Body of pancreas (tissue), 4 donors: ENCODE results near the gene COL4A2. TPM values are rescaled to one million over a fixed set of nuclear protein-coding genes. Genes with fewer than 3 reads are reported as not detected.

Experiments
- ATAC-seq: fragments of 150-250 bp; one replicate; pipeline ENCODE4 v1.9.1; 2016
- DNase-seq, 4 donors: peaks; one replicate each; pipeline ENCODE4 v3.0.0-alpha.2; 2019
- H3K27ac ChIP-seq, 4 donors: fragments of 200-600 bp; sonication (generic); 1 replicate in 3 of 4; 2 replicates in 1 of 4; pipeline versions ENCODE4 v1.5.1 to v1.6.1; 2016 to 2019; ENCODE audit warnings: mild to moderate bottlenecking in 1 of 4, mixed read lengths in 1 of 4, moderate library complexity in 1 of 4
- H3K27me3 ChIP-seq, 2 donors: fragments of 200-600 bp; sonication (generic); one replicate each; pipeline ENCODE4 v1.6.0; 2016; ENCODE audit warnings: mild to moderate bottlenecking in 1 of 2
- H3K36me3 ChIP-seq, 2 donors: fragments of 200-600 bp; sonication (generic); replicated peaks in 1 of 2; 2 replicates each; pipeline ENCODE4 v1.5.1; 2016; ENCODE audit warnings: low read depth in 2 of 2; ENCODE audit not compliant: insufficient read depth in 1 of 2
- H3K4me1 ChIP-seq: fragments of 200-600 bp; sonication (generic); one replicate; pipeline ENCODE4 v1.6.0; 2016
- H3K4me3 ChIP-seq, 2 donors: fragments of 200-600 bp; sonication (generic); 1 replicate in 1 of 2; 2 replicates in 1 of 2; pipeline ENCODE4 v1.5.1; 2016 to 2019
- H3K9me3 ChIP-seq, 3 donors: fragments of 200-600 bp; sonication (generic); 1 replicate in 2 of 3; 2 replicates in 1 of 3; pipeline ENCODE4 v1.5.1; 2016
- POLR2A ChIP-seq, 3 donors: fragments of 450-650 bp; IDR thresholded peaks; one replicate each; pipeline ENCODE4 v1.6.1; 2016; ENCODE audit warnings: antibody characterized with exemption in 3 of 3, mild to moderate bottlenecking in 2 of 3
- WGBS, 2 donors: methylation state at CpG; one replicate each; pipeline ENCODE4 v1.1.5; 2017; 5-methylcytosine and 5-hydroxymethylcytosine counted together
- intact Hi-C: fragments of 100-400 bp; cut with DNase I; formaldehyde crosslinking; loops from one replicate; pipeline ENCODE4 v1.15.1; 2023
- total RNA-seq, 2 donors: library from RNA; depleted of rRNA; stranded (reverse); fragments of >200 nt; gene quantifications; one replicate each; pipeline ENCODE4 v1.1.0, GENCODE V29; 2016
- TF ChIP-seq, protein P1 (sequence below), 7 experiments: fragments of 450-650 bp in 4 of 7; fragments of 200-600 bp in 3 of 7; sonication (generic) in 3 of 7; IDR thresholded peaks; one replicate each; pipeline ENCODE4 v1.5.1; 2016 to 2019; ENCODE audit warnings: antibody characterized with exemption in 7 of 7

COL4A2 gene
- total RNA-seq, 2 donors from 2014 or later: 69.3 to 230 TPM

DNA sequence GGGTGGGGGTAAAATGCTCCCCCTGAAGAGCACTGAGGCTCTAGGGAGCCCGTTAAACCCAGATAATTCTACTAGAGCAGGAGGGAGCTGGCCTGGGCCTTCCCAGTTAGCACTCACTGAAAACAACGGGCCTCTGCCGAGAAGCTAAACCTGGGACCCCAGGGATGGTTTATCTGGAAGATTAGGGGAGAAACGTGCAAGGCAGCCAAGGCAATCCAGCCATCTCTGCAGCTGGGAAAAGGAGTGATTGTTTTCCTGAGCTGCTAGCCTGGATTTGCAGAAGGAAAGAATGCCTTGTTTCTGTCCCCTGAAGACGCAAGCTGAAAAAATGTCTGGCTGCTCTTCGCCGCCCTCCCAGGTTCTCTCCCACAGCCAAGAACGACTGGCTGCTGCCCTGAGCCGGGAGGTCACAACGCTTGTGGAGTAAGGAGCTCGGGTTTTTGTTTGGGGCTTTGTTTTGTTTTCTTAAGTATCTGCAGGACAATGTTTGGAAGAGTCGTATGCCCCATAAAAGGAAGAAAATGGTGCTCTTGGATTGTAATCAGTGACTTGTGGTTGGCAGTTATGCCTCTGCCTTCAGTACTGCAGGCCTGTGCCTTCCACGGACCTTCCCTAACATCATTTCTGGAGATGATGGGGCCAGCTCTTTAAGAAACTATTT, 31.5 kb downstream of the COL4A2 start:
- Histone ChIP-seq H3K27ac (peak overlapping the region in 2 of 4 donors; percentile 12 to 29), H3K36me3 (no peaks in the 10 kb centered on the region), H3K4me3 (no peak overlapping the region), H3K9me3 (no peaks in the 10 kb centered on the region), H3K27me3 (no peaks in the 10 kb centered on the region), H3K4me1 (peaks cover 19% of the 10 kb centered on the region)
- DNase-seq: no peak
- intact Hi-C loops: no loop called here
- TF ChIP-seq, protein P1, sequence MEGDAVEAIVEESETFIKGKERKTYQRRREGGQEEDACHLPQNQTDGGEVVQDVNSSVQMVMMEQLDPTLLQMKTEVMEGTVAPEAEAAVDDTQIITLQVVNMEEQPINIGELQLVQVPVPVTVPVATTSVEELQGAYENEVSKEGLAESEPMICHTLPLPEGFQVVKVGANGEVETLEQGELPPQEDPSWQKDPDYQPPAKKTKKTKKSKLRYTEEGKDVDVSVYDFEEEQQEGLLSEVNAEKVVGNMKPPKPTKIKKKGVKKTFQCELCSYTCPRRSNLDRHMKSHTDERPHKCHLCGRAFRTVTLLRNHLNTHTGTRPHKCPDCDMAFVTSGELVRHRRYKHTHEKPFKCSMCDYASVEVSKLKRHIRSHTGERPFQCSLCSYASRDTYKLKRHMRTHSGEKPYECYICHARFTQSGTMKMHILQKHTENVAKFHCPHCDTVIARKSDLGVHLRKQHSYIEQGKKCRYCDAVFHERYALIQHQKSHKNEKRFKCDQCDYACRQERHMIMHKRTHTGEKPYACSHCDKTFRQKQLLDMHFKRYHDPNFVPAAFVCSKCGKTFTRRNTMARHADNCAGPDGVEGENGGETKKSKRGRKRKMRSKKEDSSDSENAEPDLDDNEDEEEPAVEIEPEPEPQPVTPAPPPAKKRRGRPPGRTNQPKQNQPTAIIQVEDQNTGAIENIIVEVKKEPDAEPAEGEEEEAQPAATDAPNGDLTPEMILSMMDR (IDR thresholded peaks at IDR 0.05): no peak
- no peak for TF ChIP-seq POLR2A (IDR thresholded peaks at IDR 0.05)
- WGBS, 2 donors: 42 to 54% methylated on average over 13 of the region's 13 CpGs
- no peak for ATAC-seq

DNA sequence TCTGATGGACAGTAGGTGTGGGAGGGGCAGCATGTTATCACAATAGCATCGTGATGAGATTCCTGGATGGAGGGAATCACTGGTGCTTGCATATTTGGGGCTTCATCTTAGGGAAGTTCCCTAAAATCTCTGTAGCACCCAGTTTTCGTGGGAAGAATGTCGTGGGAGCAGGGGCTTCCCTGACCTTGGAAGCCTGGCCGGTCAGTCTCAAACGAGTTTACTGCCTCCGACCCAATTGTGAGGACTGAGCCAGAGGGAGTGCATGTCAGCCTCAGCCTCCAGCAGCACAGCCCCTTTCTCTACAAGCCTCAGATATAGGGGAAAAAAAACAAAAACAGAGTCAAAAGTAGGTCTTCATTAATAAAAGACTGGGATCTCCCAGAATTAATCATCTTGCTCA, 32.2 kb downstream of the COL4A2 start:
- ATAC-seq (no peak), DNase-seq (no peak)
- 67 to 68% methylated on average over 6 of the region's 6 CpGs for WGBS, 2 donors
- peaks cover 19% of the 10 kb centered on the region for H3K4me1 ChIP-seq
- peak overlapping the region in 1 of 4 donors; percentile 29 for H3K27ac ChIP-seq
- H3K36me3 ChIP-seq: no peaks in the 10 kb centered on the region
- intact Hi-C loops: no loop called here
- TF ChIP-seq, protein P1 (IDR thresholded peaks at IDR 0.05): no peak
- no peak for TF ChIP-seq POLR2A (IDR thresholded peaks at IDR 0.05)
- H3K4me3 ChIP-seq: no peak overlapping the region
- no peaks in the 10 kb centered on the region for H3K27me3 ChIP-seq
- no peaks in the 10 kb centered on the region for H3K9me3 ChIP-seq

DNA sequence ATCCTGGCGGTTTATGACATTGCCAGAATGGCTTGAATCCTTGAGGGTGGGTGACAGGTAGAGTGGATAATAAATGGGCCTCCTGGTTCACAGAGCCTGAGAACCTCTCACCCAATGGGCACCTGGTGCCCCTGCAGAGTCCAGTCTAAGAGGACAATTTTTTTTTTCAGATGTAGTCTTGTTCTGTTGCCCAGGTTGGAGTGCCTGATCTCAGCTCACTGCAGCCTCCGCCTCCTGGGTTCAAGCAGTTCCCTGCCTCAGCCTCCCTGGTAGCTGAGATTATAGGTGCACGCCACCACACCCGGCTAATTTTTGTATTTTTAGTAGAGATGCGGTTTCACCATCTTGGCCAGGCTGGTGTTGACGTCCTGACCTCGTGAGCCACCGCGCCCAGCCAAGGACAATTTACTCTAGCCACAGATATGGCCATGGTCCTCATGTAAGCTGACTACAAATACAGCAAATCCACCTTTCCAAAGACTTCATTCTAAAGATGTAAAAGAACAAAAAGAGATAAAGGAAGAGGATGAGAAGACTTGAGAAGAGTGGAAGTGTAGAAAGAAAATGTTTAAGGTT, 33.0 kb downstream of the COL4A2 start:
- DNase-seq (no peak), ATAC-seq (no peak)
- Histone ChIP-seq H3K4me3 (no peak overlapping the region), H3K36me3 (no peaks in the 10 kb centered on the region), H3K27ac (peak overlapping the region in 2 of 4 donors; percentile 55 to 64), H3K9me3 (no peaks in the 10 kb centered on the region), H3K27me3 (no peaks in the 10 kb centered on the region), H3K4me1 (peaks cover 19% of the 10 kb centered on the region)
- intact Hi-C loops: no loop called here
- 75 to 76% methylated on average over 9 of the region's 9 CpGs for WGBS, 2 donors
- no peak for TF ChIP-seq POLR2A (IDR thresholded peaks at IDR 0.05)
- TF ChIP-seq, protein P1 (IDR thresholded peaks at IDR 0.05): no peak

DNA sequence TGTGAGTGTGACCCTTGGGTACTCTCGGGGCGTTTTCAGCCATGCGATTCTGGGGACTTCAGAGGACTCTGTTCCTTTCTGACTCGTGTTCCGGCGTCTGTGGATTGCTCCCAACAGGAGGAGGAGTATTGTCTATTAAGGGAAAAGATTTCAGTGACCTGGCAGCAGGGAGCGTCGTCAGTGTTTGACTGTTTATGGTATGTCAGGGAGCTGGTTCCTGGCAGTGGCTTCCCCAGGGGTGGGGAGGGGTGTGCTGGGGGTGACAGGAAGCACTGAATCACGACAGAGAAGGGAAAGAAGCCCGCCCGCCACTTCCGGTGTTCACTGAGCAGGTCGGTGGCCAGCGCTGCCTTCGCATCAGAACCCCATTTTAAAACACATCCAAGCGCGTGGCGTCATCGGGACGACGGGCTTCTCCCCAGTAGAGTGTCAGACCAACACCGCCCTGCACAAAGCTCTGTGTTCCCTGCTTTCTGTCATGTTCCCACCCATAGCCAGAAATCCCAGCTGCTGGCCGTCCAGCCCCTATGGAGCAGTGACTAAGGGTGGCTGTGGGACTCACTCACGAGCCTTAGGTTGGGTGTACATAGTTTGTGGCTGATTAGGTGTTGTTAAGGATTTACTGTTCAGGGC, 33.8 kb downstream of the COL4A2 start:
- Histone ChIP-seq H3K4me1 (peaks cover 19% of the 10 kb centered on the region), H3K9me3 (no peaks in the 10 kb centered on the region), H3K36me3 (no peaks in the 10 kb centered on the region), H3K27me3 (no peaks in the 10 kb centered on the region), H3K4me3 (no peak overlapping the region), H3K27ac (peak overlapping the region in 3 of 4 donors; percentile 32 to 64 (median 55))
- TF ChIP-seq, protein P1 (IDR thresholded peaks at IDR 0.05): no peak
- peak in 1 of 3 donors; percentile 8 for TF ChIP-seq POLR2A (IDR thresholded peaks at IDR 0.05)
- ATAC-seq: peak; percentile 43
- intact Hi-C loops: no loop called here
- WGBS, 2 donors: 52 to 58% methylated on average over 24 of the region's 24 CpGs
- peak; percentile 41 to 50 (median 48) for DNase-seq
